HG03521 (cell line): ENCODE results near the gene ADAMTS6.

Experiments
- ATAC-seq: cut with Tn5 transposase; IDR thresholded peaks from one replicate; pipeline ENCODE4 v1.9.1; 2021; ENCODE audit warnings: mild to moderate bottlenecking, moderate library complexity; ENCODE audit not compliant: unreplicated experiment

The ADAMTS6 gene

GRCh38 chr5:65111961-65112658 is 369.6 kb downstream of the ADAMTS6 start:
- ATAC-seq = no peak

DNA sequence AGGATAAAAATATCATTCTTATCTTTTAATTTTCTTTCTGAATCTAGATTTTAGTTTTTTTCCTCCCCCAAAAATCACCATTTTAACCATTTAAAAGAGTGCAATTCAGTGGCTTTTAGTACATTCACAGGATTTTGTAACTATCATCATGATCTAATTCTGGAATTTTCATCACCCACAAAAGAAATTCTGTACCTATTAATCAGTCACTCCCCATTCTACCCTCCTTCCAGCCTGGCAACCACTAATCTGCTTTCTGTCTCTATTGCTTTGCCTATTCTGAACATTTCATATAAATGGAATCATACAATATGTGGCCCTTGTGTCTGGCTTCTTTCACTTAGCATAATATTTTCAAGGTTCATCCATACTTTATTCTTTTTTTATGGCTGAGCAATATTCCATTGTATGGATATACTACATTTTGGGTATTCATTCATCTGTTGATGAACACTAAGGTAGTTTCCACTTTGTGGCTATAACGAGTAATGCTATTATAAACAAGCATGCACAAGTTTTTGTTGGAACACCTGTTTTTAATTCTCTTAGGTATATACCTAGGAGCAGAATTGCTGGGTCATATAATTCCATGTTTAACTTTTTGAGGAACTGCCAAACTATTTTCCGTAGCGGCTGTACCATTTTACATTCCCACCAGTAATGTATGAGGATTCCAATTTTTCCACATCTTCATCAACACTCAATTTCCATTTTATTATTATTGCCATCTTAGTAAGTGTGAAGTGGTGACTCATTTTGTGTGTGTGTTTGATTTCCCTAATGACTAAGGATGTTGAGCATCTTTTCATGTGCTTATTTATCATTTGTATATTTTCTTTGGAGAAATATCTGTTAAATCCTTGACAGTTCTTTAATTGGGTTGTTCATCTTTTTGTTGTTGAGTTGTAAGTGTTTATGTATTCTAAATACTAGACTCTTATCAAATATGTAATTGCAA is 372.7 kb downstream of the ADAMTS6 start:
- ATAC-seq = no peak

- ATAC-seq = no peak
Measured at GRCh38 chr5:65105301-65105700, 376.4 kb downstream of the ADAMTS6 start.

- no peak for ATAC-seq
Measured at GRCh38 chr5:65104831-65105230, 376.9 kb downstream of the ADAMTS6 start.

DNA sequence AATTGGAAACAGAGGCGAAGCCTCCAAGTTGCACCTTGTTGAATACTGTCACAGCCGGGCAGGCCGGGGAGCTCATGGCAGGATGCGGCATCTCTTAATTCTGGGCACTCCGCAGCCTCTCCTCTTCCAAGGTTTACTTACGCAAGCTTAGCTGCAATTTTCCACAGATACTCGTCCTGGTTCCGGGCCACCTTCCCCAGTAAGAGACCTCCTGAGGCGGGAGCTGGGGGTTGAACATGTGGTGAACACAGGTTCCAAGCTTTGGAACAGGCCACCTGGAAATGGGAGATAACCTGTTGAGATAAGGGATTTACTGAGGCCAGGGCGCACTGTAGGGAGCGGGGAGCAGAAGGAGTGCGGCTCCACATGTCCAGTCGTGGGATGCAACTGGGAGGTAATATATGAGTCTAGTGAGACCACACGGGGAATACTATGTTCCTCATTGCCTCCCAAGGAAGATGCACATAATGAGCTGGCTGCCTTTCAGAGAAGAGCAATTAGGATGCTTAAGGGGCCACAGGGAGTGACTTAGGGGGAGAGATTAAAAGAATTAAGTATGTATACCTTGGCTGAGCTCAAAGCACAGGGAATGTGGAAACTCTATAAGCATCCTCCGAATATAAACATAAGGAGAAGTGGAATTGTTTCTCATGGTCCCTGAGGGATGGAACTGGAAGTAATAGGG is 377.8 kb downstream of the ADAMTS6 start:
- no peak for ATAC-seq

DNA sequence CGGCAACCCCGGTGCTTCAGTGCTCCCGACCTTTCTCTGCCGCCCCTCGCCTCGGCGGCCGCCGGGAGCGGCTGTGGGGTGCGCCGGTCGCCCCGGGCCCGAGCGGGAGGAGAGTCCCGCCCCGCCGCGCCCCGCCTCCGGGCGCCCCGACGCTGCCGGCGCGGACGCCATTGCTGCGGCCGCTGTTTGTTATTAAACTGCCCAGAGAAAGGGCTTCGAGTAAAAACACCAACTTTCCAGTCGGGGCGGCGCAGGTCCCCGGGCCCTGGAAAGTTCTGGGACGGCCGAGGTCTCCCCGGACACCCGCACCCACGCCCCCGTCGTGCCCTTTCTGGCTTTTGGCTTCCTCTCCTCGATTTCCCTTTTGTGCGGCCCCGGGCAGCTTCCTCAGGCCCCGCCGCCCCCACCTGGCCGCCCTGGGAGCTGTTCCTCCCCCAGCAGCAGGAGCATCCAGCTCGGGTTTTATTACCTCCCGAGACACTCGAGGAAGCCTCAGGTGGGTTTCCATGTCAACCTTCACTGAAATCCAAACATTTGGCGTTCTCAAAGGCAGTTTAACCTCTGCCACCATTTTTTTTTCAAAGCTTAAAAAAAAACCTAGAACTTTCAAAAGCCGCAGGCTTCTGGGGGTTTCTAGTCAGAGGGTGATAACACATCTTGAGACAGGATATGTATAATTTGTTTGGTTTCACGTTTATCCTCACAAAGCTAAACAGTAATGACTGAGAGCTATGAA is 378.6 kb downstream of the ADAMTS6 start:
- peak; percentile 78 for ATAC-seq

- ATAC-seq = peak; percentile 2
Measured at GRCh38 chr5:65102371-65102975, 379.2 kb downstream of the ADAMTS6 start.

DNA sequence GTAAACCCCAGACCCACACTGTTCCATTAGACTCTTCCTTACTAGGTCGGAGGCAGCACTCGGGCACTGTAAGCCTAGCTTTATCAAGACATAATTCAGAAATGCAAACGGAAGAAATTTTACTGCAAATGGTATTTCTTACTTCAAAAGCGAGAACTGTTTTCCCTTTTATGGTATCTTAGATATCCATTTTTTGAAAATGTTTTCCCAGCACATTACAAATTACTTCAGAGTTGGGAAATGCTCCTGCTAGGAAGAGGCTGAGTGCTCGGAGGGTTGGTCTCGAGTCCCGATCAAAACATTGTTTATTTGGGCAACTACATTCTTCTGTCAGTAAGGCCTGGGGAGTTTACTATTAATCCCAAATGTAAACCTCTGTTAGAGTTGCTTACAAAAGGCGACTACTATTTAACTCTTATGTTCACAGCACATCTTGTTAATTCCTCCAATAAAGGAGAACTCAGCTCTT is 380.1 kb downstream of the ADAMTS6 start:
- ATAC-seq = no peak

GRCh38 chr5:65100911-65101631 is 380.6 kb downstream of the ADAMTS6 start:
- ATAC-seq = no peak
